GM12891 (cell line): ENCODE measurements around the gene DNAJC17.

Experiments
- POLR2A ChIP-seq: IDR thresholded peaks from 2 replicates; pipeline ENCODE4 v1.6.1; 2011; ENCODE audit warnings: low read depth, low read length, control low read depth
- POLR2AphosphoS5 ChIP-seq: IDR thresholded peaks from 2 replicates; pipeline ENCODE4 v1.6.1; 2011; ENCODE audit warnings: low read depth, low read length, control low read depth

DNA sequence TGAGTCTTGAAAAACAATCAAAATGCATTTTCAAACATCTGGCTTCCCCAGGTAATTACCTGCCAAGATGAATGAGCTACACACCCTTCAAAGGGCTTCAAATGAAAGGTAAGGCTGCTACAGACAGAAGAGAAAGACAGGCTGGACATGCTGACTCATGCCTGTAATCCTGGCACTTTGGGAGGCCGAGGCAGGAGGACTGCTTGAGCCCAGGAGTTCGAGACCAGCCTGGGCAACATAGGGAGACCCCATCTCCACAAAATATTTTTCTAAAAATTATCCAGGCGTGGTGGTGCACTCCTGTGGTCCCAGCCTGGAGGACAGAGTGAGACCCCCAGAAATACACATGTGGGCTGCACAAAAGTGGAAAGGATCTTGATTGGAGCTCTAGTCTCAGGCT is 14.9 kb downstream of the DNAJC17 start:
- TF ChIP-seq POLR2A, result no peak
- no peak for TF ChIP-seq POLR2AphosphoS5
